ENCODE results near the gene PAM.

GRCh38 chr5:102823441-102823874 lies 68.4 kb downstream of the PAM start:
- no peak for TF ChIP-seq YY1 (IDR thresholded peaks at IDR 0.05; ENCODE audit: insufficient read depth, insufficient read length)
- TF ChIP-seq ZNF274 (IDR thresholded peaks at IDR 0.05; ENCODE audit: low read depth, low read length), result no peak
- no peak for TF ChIP-seq SUZ12 (IDR thresholded peaks at IDR 0.05; ENCODE audit: extremely low read depth, insufficient read depth, insufficient read length)
